SU-DHL-6 (cell line): ENCODE results near the gene CCK.

Experiments
- EZH2phosphoT487 ChIP-seq: fragments of 200-600 bp; sonication (generic), shearing (Covaris generic); conservative IDR thresholded peaks from 2 replicates; pipeline ENCODE4 v1.6.1; 2018; ENCODE audit warnings: mild to moderate bottlenecking, antibody characterized with exemption, low read length, moderate library complexity, mixed read lengths
- TF ChIP-seq, protein P1 (sequence below): fragments of 200-600 bp; sonication (generic); IDR thresholded peaks from one replicate; pipeline ENCODE4 v1.5.1; 2017; ENCODE audit warnings: antibody characterized with exemption, mild to moderate bottlenecking, low read length, moderate library complexity; ENCODE audit not compliant: insufficient read depth, poor library complexity, severe bottlenecking

DNA sequence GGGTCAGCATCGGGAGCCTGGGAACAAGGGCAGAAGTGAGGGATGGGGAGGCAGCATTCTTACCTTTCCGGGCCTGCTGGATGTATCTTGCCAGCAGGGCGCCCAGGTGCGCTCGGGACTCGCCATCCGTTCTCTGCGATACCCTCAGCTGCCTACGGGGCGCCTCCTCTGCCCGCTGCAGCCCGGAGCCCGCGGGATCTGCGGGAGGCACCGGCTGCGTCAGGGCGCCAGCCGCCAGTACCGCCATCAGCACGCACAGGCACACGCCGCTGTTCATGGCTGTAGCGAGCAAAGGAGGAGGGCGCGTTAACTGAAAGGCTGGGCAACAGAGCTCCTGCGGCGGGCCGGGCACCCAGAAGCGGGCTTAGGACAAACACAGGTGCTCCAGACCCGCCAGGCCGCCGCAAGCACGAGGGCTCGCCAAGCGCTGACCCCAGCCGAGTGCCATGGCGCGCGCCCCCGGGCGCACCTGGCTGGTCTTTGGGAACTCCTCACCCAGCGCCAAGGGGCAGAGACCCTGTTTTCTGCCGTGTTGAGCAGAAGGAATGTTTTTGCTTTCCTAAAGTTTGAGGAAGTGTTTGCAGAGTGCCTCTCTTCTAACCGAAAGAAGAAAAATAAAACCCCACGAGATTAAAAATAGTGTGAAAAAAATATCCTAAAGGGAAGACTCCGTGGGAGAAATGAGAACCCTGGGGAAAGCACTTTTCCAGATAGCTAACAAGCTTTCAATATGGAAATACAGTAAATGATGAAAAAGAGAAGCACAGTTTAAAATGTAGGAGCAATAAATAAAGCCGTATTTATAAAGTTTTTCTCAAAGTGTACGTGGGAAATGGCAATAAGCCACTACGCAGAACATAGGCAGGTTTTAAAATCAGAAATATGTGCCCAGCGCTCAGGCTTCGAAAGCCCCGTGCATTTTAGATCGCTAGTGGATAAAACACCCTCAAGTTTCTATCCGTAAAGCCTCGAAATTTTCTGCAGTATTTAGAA, 2.3 kb downstream of the CCK start:
- no peak for TF ChIP-seq EZH2phosphoT487
- TF ChIP-seq, protein P1, sequence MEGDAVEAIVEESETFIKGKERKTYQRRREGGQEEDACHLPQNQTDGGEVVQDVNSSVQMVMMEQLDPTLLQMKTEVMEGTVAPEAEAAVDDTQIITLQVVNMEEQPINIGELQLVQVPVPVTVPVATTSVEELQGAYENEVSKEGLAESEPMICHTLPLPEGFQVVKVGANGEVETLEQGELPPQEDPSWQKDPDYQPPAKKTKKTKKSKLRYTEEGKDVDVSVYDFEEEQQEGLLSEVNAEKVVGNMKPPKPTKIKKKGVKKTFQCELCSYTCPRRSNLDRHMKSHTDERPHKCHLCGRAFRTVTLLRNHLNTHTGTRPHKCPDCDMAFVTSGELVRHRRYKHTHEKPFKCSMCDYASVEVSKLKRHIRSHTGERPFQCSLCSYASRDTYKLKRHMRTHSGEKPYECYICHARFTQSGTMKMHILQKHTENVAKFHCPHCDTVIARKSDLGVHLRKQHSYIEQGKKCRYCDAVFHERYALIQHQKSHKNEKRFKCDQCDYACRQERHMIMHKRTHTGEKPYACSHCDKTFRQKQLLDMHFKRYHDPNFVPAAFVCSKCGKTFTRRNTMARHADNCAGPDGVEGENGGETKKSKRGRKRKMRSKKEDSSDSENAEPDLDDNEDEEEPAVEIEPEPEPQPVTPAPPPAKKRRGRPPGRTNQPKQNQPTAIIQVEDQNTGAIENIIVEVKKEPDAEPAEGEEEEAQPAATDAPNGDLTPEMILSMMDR, result no peak
